HEK293T (cell line): ENCODE results near the gene PDS5B.

Experiments used
- CTCF ChIA-PET: fragments of 350-600 bp; formaldehyde crosslinking; extraction: SDS; loops from one replicate; lab custom pipeline; 2021; ENCODE audit warnings: antibody characterized with exemption, inconsistent platforms; lab: Yijun Ruan, JAX
- POLR2A ChIA-PET: fragments of 350-600 bp; formaldehyde crosslinking; extraction: SDS; loops from one replicate; lab custom pipeline; 2020; ENCODE audit warnings: antibody characterized with exemption, inconsistent platforms; lab: Yijun Ruan, JAX
- DNase-seq: peaks from one replicate; pipeline ENCODE4 v3.0.0; 2012; ENCODE audit warnings: mixed read lengths; ENCODE audit errors: extremely low spot score
- ARNT ChIP-seq: fragments of 450-650 bp; IDR thresholded peaks from 2 replicates; pipeline ENCODE4 v1.6.1; 2017; ENCODE audit warnings: mild to moderate bottlenecking
- BHLHE40 ChIP-seq: fragments of 450-650 bp; IDR thresholded peaks from 2 replicates; pipeline ENCODE4 v1.6.1; 2016; ENCODE audit warnings: mild to moderate bottlenecking, moderate library complexity, borderline replicate concordance
- CTBP1 ChIP-seq: fragments of 450-650 bp; IDR thresholded peaks from 2 replicates; pipeline ENCODE4 v1.6.1; 2016; ENCODE audit warnings: borderline replicate concordance
- ELF4 ChIP-seq: fragments of 450-650 bp; IDR thresholded peaks from 2 replicates; pipeline ENCODE4 v1.6.1; 2017; ENCODE audit warnings: antibody characterized with exemption
- FOXA1 ChIP-seq: fragments of 450-650 bp; IDR thresholded peaks from 2 replicates; pipeline ENCODE4 v1.6.1; 2016; ENCODE audit warnings: mild to moderate bottlenecking
- FOXK2 ChIP-seq: fragments of 450-650 bp; IDR thresholded peaks from 2 replicates; pipeline ENCODE4 v1.6.1; 2016; ENCODE audit warnings: mild to moderate bottlenecking
- FOXM1 ChIP-seq: fragments of 450-650 bp; IDR thresholded peaks from 2 replicates; pipeline ENCODE4 v1.6.1; 2017; ENCODE audit warnings: mild to moderate bottlenecking, borderline replicate concordance
- HDGF ChIP-seq: fragments of 450-650 bp; IDR thresholded peaks from 2 replicates; pipeline ENCODE4 v1.6.1; 2017; ENCODE audit warnings: antibody characterized with exemption, borderline replicate concordance
- L3MBTL2 ChIP-seq: fragments of 450-650 bp; conservative IDR thresholded peaks from 2 replicates; pipeline ENCODE4 v1.6.1; 2016; ENCODE audit warnings: mild to moderate bottlenecking
- LEF1 ChIP-seq: fragments of 450-650 bp; IDR thresholded peaks from 2 replicates; pipeline ENCODE4 v1.6.1; 2017; ENCODE audit warnings: mild to moderate bottlenecking, borderline replicate concordance
- NFRKB ChIP-seq: fragments of 450-650 bp; IDR thresholded peaks from 2 replicates; pipeline ENCODE4 v1.6.1; 2016; ENCODE audit warnings: mild to moderate bottlenecking, moderate library complexity
- SP1 ChIP-seq: fragments of 450-650 bp; IDR thresholded peaks from 2 replicates; pipeline ENCODE4 v1.6.1; 2017
- SUZ12 ChIP-seq: fragments of 450-650 bp; IDR thresholded peaks from 2 replicates; pipeline ENCODE4 v1.6.1; 2016; ENCODE audit warnings: mild to moderate bottlenecking
- TARDBP ChIP-seq: fragments of 450-650 bp; IDR thresholded peaks from 2 replicates; pipeline ENCODE4 v1.6.1; 2016
- ZNF384 ChIP-seq: fragments of 450-650 bp; IDR thresholded peaks from 2 replicates; pipeline ENCODE4 v1.6.1; 2016
- TF ChIP-seq, protein P1 (sequence below): fragments of 450-650 bp; IDR thresholded peaks from 2 replicates; pipeline ENCODE4 v1.6.1; 2016

PDS5B gene

DNA sequence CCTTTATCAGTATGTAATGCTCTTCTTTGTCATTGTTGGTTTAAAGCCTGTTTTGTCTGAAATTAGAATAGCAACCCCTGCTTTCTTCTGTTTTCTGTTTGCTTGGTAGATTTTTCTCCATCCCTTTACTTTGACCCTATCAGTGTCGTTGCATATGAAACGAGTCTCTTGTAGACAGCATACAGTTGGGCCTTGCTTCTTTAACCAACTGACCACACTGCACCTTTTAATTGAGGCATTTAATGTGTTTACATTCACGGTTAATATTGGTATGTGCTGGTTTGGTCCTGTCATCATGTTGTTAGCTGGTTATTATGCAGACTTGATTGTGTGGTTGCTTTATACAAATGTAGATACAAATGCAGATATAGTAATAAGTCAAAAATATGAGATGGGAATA is 71.1 kb downstream of the PDS5B start:
- no peak for TF ChIP-seq FOXM1
- no peak for DNase-seq

DNA sequence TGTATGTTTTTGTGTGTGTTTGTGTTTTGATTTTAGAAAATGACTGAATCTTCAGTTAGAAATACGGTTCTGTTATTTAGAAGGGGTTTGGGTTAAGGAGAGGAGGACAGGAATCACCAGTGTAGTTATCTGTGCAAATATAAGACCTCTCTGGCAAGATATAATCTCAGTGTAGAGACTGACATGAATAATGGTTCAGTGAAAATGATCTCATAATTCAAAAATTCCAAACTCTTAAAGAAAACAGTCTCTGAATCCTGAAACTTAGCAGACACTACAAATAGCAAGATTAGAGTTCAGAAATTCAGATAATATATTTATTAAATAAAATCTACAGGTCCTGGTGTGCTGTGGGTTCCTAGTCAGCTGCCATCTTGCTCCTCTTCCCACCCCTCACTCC is 73.5 kb downstream of the PDS5B start:
- no peak for DNase-seq
- CTCF ChIA-PET = interaction anchor here (0.8 to 1.0 kb wide), 2 partner anchors 8 to 9 kb away, joined by 3 to 4 read pairs; no protein-coding TSS in a partner anchor
- no peak for TF ChIP-seq ZNF384
- TF ChIP-seq, protein P1, sequence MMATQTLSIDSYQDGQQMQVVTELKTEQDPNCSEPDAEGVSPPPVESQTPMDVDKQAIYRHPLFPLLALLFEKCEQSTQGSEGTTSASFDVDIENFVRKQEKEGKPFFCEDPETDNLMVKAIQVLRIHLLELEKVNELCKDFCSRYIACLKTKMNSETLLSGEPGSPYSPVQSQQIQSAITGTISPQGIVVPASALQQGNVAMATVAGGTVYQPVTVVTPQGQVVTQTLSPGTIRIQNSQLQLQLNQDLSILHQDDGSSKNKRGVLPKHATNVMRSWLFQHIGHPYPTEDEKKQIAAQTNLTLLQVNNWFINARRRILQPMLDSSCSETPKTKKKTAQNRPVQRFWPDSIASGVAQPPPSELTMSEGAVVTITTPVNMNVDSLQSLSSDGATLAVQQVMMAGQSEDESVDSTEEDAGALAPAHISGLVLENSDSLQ = no peak
- TF ChIP-seq LEF1 = no peak
- no peak for TF ChIP-seq SUZ12
- no peak for TF ChIP-seq NFRKB
- TF ChIP-seq ELF4 = no peak
- TF ChIP-seq L3MBTL2 = no peak
- no peak for TF ChIP-seq SP1
- no peak for TF ChIP-seq FOXA1
- TF ChIP-seq TARDBP = no peak
- no peak for TF ChIP-seq CTBP1
- no peak for TF ChIP-seq HDGF
- TF ChIP-seq FOXM1 = no peak
- no peak for TF ChIP-seq FOXK2
- TF ChIP-seq BHLHE40 = no peak
- TF ChIP-seq ARNT = no peak
- POLR2A ChIA-PET = no interaction called here

More for the DNA sequence above, 71.1 kb downstream of the PDS5B start:
- CTCF ChIA-PET = no interaction called here
- POLR2A ChIA-PET = no interaction called here

DNA sequence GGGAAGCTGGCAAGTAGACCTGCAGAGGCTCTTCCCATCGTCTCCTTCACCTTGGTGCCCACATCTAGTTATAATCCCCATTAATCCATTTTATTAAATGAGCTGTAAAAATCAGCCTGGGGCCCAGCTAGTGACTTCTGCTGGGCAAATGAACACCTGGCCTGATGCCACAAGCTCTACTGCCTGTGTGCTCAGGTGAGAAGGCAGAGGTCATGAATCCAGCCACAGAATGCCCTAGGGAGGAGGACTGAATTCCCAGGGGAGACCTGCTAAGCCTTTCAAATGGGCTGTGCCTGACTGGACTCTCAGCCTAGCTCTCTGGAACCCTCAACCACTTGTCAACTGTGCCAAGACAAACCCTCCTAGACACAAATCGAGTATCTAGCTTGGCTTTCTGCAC is 74.0 kb downstream of the PDS5B start:
- POLR2A ChIA-PET = no interaction called here
- no peak for TF ChIP-seq LEF1
- no peak for DNase-seq
- CTCF ChIA-PET = interaction anchor here (0.8 to 1.0 kb wide), 2 partner anchors 9 kb away, joined by 3 to 4 read pairs; no protein-coding TSS in a partner anchor

DNA sequence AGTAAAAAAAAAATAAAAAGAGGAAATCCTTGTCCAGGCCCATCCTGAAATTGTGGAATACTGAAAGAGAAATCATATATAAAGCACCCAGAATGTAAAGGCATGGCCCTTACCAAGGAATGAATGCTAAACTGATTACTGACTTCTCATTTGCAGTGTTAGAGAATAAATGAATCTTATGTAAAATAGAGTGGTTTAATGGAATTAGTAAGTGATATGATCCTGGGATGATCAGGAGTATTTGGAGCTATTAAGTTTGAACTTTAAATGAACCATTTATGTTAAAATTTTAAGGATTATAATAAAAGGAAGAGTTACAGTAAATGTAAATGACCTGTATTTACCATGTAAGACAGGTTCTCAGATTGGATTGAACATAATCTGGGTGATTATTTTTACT is 75.4 kb downstream of the PDS5B start:
- POLR2A ChIA-PET = no interaction called here

DNA sequence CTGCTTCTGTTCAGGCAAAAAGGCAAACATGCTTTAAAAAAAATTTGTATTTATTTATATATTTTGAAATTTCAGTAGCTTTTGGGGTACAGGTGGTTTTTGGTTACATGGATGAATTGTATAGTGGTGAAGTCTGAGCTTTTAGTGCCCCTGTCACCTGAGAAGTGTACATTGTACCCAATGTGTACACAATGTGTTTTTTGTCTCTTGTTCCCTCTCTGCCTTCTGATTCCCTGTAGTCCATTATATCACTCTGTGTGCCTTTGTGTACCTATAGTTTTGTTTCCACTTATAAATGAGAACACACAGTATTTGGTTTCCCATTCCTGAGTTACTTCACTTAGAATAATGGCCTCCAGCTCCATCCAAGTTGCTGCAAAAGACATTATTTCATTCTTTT is 77.4 kb downstream of the PDS5B start:
- POLR2A ChIA-PET = no interaction called here
- CTCF ChIA-PET = no interaction called here
- DNase-seq = no peak
- TF ChIP-seq HDGF (no peak), TARDBP (no peak), FOXK2 (no peak), CTBP1 (no peak), FOXM1 (no peak), FOXA1 (no peak), ARNT (no peak), BHLHE40 (no peak), SUZ12 (no peak), SP1 (no peak)

More for the DNA sequence above, 75.4 kb downstream of the PDS5B start:
- DNase-seq = no peak
- TF ChIP-seq ELF4 (no peak), FOXM1 (no peak), LEF1 (no peak), HDGF (no peak), L3MBTL2 (no peak), BHLHE40 (no peak), ARNT (no peak), SP1 (no peak), SUZ12 (no peak), TARDBP (no peak)
- TF ChIP-seq, protein P1 = no peak
- CTCF ChIA-PET = no interaction called here

DNA sequence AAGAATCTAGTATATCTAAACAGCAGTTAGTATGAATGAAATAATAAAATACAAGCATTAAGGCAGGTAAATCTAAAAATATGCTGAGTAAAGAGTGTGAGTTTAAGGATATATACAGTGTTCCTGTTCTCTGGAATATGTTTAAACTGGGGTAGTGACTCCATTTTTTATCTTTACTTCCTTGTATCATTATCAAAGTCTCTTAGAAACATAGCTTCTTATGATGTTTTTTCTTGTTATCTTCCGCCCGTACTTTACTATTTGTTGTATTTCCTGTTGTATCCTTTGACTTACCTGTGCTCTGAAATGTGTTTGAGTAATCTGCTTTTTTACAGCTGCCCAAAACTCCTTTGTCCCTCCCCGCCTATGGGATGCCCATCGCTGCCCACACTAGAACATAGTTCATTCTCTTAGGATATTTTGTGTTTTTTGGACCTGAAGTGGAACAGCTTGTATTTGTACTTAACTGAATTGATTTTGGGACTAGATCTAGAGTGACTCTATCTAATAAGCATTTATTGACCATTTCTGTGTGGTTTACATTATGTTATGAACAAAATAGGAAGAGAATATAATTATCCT is 80.8 kb downstream of the PDS5B start:
- POLR2A ChIA-PET = no interaction called here
- CTCF ChIA-PET = interaction anchor here (0.9 kb wide), 1 partner anchor 16 kb away, joined by 3 read pairs; no protein-coding TSS in a partner anchor
- no peak for DNase-seq

More for the DNA sequence above, 80.8 kb downstream of the PDS5B start:
- TF ChIP-seq ARNT (no peak), CTBP1 (no peak), FOXA1 (no peak), L3MBTL2 (no peak), FOXM1 (no peak), BHLHE40 (no peak), HDGF (no peak), SP1 (no peak), SUZ12 (no peak), LEF1 (no peak), FOXK2 (no peak), ZNF384 (no peak), ELF4 (no peak), TARDBP (no peak), NFRKB (no peak)
- TF ChIP-seq, protein P1 = no peak
